HG03095 (cell line): ENCODE measurements around the gene SIRT4.

Source experiments
- ATAC-seq: cut with Tn5 transposase; IDR thresholded peaks from one replicate; pipeline ENCODE4 v1.9.1; 2021; ENCODE audit warnings: moderate library complexity; ENCODE audit not compliant: unreplicated experiment

The SIRT4 gene

GRCh38 chr12:120278137-120279069 lies 23.7 kb upstream of the SIRT4 start:
- ATAC-seq = no peak

DNA sequence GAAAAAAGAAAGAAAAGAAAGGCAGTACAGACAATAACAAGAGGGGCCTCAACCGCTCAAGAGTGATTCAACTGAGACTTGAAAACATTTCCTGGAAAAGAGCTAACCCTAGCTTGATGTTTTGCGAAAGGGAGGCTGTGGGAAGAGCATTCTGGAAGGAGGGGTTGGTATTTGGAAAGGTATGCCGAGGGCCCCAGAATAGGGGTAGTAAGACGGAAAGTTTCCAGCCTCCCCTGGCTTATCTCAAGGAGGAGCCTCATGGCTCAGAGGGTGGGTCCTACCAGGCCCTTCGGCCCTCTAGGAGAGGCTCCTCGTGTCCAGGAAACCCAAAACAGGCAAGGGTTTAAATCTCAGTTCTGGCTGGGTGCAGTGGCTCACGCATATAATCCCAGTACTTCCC lies 18.8 kb upstream of the SIRT4 start:
- ATAC-seq = no peak

DNA sequence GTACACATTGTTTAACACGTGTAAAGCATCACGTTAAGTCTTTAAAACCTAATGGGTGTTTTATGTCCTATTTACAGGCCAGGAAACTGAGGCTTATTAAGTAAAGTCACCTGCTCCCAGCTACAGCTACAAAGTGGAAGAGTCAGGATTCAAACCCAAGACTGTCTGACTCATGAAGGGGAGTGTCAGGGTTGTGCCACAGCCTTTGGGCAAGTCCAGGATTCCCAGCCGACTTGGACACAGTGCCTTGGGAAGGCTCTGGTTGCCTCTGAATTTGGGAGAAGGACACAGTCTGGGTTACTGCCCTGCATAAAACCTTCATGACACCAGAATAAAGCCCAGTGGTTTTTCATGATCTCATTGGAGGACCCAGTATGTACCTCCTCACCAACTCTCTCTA lies 17.7 kb upstream of the SIRT4 start:
- ATAC-seq = no peak

DNA sequence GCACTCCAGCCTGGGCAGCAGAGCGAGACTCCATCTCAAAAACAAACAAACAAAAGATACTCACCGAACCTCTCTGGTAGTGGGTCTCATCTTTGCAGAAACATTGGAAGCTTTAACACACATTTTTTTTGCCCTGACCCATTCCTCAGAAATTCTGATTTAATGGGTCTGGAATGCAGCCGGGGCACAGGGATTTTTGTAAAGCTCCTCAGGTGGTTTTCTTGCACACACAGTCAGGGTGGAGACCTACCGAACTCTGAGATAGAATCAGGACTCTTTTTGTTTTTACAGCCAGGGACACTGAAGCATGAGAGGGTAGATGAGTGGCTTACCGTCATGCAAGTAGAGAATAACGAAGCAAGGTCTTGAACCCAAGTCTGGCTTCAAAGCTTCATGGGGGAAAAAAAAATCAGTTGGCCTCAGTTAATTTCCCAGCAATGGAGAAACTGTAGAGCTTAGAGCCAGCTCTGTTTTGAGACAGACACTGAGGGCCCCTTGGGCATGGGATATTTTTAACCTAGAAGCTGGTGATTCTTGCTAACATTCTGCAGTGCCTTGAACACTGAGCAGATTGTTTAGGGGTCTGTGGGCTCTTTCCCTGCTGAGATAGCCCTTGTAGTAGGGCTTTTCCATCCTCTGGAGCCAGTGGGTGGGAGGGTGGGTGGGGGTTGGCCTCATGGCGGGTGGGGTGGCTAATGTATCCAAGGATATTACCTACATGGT lies 15.2 kb upstream of the SIRT4 start:
- no peak for ATAC-seq

GRCh38 chr12:120287491-120287890 lies 14.6 kb upstream of the SIRT4 start:
- ATAC-seq = no peak

- no peak for ATAC-seq
These were observed 11.4 kb upstream of the SIRT4 start for GRCh38 chr12:120290609-120291305.

- ATAC-seq = no peak
These were observed 9.8 kb upstream of the SIRT4 start for GRCh38 chr12:120292411-120292660.

- peak; percentile 34 for ATAC-seq
These were observed 9.2 kb upstream of the SIRT4 start, which contains the start of gene RNU4-1 for GRCh38 chr12:120292661-120293531. RNU4-1 (minus strand) TSS chr12:120293237.

- ATAC-seq = no peak
These were observed 12.1 kb downstream of the SIRT4 start for GRCh38 chr12:120314220-120314619.

GRCh38 chr12:120316798-120317223 lies 14.7 kb downstream of the SIRT4 start:
- no peak for ATAC-seq

DNA sequence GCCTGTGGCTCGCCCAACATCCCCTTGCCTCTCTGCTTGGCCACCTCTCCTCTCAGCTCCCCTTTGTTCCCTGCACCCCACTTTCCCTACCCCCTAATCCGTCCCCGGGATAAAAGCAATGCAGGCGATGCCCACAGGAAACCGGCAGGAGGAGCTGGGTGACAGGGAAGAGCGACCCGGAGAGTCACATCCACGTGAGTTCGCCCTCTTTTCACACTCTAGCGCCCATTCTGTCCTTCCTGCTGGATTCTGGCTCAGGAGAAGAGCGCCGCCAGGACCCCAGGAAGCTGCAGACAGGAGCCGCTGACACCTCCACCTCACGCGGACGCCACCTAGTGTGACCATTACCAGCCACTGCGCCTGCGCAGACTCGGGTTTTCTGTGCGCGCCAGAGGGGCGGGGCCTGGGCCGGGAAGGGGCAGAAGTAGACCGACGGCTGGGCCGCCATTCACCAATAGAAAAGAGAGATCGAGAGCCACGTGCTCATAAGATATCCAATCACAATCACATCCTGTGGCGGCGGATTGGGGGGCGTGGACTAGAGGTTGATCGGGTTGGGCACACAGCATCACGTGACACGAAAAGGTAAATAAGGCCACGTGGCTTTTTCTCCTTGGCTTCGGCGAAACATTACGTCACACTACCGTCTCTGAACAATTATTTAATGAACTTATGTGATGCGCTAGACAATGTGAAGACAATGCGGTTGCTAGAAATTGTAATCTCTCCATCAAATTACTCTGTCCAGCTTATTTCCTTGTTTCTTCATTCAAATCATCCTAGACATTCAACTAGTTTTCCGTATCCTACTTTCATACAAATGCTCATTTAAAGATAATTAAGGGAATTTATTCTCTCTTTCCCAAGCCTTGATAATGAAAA lies 15.3 kb downstream of the SIRT4 start:
- peak; percentile 96 for ATAC-seq

- no peak for ATAC-seq
These were observed 19.5 kb downstream of the SIRT4 start for GRCh38 chr12:120321382-120322202.

DNA sequence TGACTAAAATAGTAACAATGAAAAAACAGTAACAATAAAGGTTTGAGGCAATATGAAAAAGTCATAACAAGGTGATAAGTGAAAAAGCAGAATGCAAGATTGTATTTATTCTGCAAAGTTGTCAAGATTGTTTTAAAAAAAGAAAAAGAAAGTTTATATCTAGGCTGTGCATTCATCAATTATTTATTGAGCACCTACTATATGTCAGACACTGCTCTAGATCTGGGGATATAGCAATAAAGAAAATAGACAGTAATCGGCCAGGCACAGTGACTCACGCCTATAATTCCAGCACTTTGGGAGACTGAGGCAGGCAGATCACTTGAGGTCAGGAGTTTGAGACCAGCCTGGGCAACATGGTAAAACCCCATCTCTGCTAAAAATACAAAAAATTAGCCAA lies 21.7 kb downstream of the SIRT4 start:
- no peak for ATAC-seq

GRCh38 chr12:120324841-120325417 lies 22.8 kb downstream of the SIRT4 start:
- no peak for ATAC-seq

GRCh38 chr12:120327593-120327992 lies 25.5 kb downstream of the SIRT4 start, which contains the start of gene PLA2G1B:
PLA2G1B (minus strand) TSS chr12:120327779; CDS start chr12:120327753, 26 bp downstream.
- ATAC-seq = no peak

- ATAC-seq = no peak
These were observed 26.1 kb downstream of the SIRT4 start for GRCh38 chr12:120328228-120328627.

- no peak for ATAC-seq
These were observed 29.3 kb downstream of the SIRT4 start for GRCh38 chr12:120331390-120331789.

DNA sequence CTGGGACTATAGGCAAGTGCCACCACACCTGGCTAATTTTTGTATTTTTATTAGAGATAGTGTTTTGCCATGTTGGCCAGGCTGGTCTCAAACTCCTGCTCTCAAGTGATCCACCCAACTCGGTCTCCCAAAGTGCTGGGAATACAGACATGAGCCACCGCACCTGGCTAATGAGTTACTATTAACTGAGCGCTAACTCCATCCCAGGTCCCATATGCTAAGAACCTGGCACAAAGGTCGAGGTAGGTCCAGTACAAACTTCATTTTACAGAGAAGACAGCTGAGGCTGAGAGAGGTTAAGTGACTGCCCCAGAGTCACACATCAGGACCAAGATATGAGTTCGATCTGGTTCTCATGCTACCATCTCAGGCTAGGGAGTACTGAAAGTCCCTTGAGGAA lies 29.9 kb downstream of the SIRT4 start:
- ATAC-seq = no peak
